K562 treated with DMSO at 1 percent for 12 hours (cell line): Measurements from ENCODE around the gene PDE10A. TPM values are rescaled to one million over a fixed set of nuclear protein-coding genes. Genes with fewer than 3 reads are reported as not detected.

Source experiments
- total RNA-seq: library from RNA; unstranded; fragments of 300-600 nt; gene quantifications from 2 replicates; pipeline ENCODE4 v1.2.3, GENCODE V29; 2022; ENCODE audit not compliant: insufficient read depth

PDE10A gene
- not detected in 2 replicates for total RNA-seq

GRCh38 chr6:165662749-165663376 lies at the start of gene PDE10A:
TSS of gene PDE10A (minus strand) at chr6:165663241. CDS start at chr6:165662811, 430 bp downstream.

DNA sequence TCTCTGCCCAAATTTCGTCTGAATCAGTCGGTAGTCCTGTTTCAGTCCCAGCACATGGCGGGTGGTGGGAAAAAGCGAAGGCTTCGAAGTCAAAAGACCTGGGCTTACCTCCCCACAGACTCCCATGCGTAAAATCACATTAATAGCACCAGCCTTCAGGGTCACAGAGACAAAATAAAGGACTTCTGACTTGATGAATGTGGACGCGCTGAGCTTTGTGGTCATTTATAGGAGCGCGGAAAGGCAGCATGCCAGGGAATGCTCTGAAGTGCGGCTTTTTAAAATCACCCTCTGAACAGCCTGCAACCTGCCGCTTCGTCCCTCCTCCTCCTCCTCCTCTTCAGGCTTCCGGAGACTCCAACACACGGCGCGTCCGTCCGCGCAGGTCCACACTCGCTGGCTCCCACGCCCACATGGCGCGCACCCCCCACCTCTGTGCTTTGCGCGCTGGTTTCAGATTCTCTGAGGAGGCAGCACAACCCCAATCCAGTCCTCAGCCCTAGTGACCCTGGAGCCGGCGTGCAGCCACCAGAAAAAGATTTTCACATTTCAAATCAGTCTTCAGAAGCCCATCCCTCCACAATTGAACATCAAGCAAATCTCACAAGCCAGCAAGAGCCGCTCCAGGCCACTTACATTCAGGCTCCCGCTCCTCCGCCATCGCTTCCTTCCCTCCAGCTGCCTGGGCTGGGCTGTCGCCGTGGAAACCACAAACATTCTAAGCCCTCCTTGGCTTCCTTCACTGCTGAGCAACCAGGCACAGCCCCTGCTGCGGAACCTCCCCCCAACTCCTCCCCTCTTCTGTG lies 353.9 kb downstream of the PDE10A start, which contains the start of gene C6orf118:
Gene C6orf118, minus strand, starts transcription at position 680 of the 806 bp plus-strand sequence. Its CDS starts 19 bp downstream, at position 661.

